ENCODE results near the gene SP5. TPM values are rescaled to one million over a fixed set of nuclear protein-coding genes. Genes with fewer than 3 reads are reported as not detected.

The SP5 gene
- total and polyA plus RNA-seq, 2 of the 4 experiments (the other 2 are of a cell fraction), result not detected

DNA sequence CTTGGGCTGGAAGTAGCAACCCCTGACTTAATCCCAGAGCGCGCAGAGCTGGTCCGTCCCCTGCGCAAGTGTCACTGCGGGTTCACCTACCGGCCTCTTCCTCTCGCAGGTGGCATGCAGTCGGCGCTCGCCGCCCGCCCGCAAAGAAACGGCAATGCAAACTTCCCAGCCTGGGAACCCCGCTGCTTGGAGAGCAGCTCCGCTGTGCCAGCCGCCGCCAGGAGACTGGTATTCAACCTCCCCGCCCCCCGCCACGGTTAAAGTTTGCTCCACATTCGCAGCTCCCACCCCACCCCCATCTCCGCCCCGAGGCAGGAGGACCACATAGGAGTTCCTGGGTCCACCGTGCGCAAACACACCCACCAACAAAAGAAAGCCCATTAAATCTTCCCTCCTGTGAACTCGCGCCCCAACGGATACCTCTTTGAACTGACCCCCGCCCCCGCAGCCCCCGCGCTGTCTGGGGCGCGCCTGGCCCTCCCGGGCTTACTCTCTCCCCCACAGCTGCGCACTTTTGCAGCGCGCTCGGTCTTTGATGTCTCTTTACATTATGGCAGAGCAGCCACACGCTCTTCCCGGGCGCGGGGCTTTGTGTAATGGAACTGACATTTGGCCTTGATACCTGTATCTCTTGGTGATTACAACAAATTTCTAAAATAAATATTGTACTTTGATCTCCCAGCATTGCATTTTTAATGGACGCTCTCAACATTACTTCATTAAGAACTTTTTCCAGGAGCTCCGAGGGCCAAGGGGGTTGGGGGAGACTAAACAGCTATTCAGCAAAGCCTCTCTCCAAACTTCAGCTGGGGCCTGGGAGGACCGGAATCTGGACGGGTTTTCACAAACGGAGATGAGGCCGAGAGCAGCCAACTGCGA, 3.1 kb upstream of the SP5 start:
- Histone ChIP-seq H4K20me1 (ENCODE audit: insufficient read depth, low read length) (no peaks in the 10 kb centered on the region), H3K23ac (ENCODE audit: low read depth, low read length) (no peak overlapping the region), H3K4ac (ENCODE audit: low read depth, low read length) (no peak overlapping the region), H3K4me1 (ENCODE audit: control insufficient read depth, insufficient read depth, low read length) (no peaks in the 10 kb centered on the region; the same call in 1 of the 2 replicates), H2BK20ac (ENCODE audit: low read depth, low read length) (no peak overlapping the region), H3K18ac (ENCODE audit: low read depth, low read length) (no peak overlapping the region), H2BK120ac (ENCODE audit: low read depth, low read length) (no peak overlapping the region), H2BK15ac (ENCODE audit: low read depth, low read length) (no peak overlapping the region), H3K27me3 (ENCODE audit: control insufficient read depth, insufficient read depth, low read length) (peaks cover 73% of the 10 kb centered on the region), H3K36me3 (ENCODE audit: control insufficient read depth, insufficient read depth, low read length) (no peaks in the 10 kb centered on the region), H4K91ac (ENCODE audit: insufficient read depth, low read depth, low read length) (no peak overlapping the region), H3K9me1 (ENCODE audit: insufficient read depth, low read length) (no peaks in the 10 kb centered on the region), H3K14ac (replicated peaks; ENCODE audit: low read depth, low read length) (no peak overlapping the region), H3K27ac (ENCODE audit: insufficient read depth, low read length) (no peak overlapping the region), H3K56ac (ENCODE audit: extremely low read depth, insufficient read depth, low read length) (no peak overlapping the region), H4K8ac (ENCODE audit: low read depth in 2 of 2, low read length in 2 of 2) (no peak overlapping the region), H3K9me3 (ENCODE audit: control insufficient read depth, insufficient read depth, low read length) (peaks cover 5% of the 10 kb centered on the region; the same call in 1 of the 2 replicates), H2AK9ac (replicated peaks; ENCODE audit: low read depth, low read length, poor library complexity) (no peak overlapping the region), H3K9ac (ENCODE audit: low read depth, low read length) (no peak overlapping the region), H2BK5ac (ENCODE audit: low read depth, low read length, poor library complexity, severe bottlenecking) (no peak overlapping the region), H3K79me1 (ENCODE audit: low read depth in 1 of 2, low read length in 2 of 2) (no peaks in the 10 kb centered on the region), H4K5ac (ENCODE audit: low read depth, low read length) (no peak overlapping the region), H3K4me3 (ENCODE audit: insufficient read depth, low read depth, low read length) (no peak overlapping the region), H2AK5ac (ENCODE audit: low read depth, low read length) (no peak overlapping the region), H2AFZ (replicated peaks; ENCODE audit: low read length, poor library complexity) (no peak overlapping the region), H3K4me2 (ENCODE audit: low read depth, low read length) (no peak overlapping the region)
- in situ Hi-C loops (cut with MboI; ENCODE audit: low sequenced_read_pairs) (no loop called here), dilution Hi-C loops (cut with HindIII; ENCODE audit: low sequenced_read_pairs, unreplicated experiment) (no loop called here), intact Hi-C loops (cut with micrococcal nuclease) (no loop called here)
- ChIA-PET CTCF (no interaction called here), POLR2A (ENCODE audit: unreplicated experiment) (no interaction called here)
- TF ChIP-seq SMC3 (IDR thresholded peaks at IDR 0.05; ENCODE audit: low read depth, low read length) (no peak), FOS (IDR thresholded peaks at IDR 0.05; ENCODE audit: low read depth, low read length) (no peak), NFE2L2 (IDR thresholded peaks at IDR 0.05; ENCODE audit: low read depth, low read length) (no peak), USF2 (IDR thresholded peaks at IDR 0.05; ENCODE audit: low read depth, low read length) (no peak)
- TF ChIP-seq, protein P1, sequence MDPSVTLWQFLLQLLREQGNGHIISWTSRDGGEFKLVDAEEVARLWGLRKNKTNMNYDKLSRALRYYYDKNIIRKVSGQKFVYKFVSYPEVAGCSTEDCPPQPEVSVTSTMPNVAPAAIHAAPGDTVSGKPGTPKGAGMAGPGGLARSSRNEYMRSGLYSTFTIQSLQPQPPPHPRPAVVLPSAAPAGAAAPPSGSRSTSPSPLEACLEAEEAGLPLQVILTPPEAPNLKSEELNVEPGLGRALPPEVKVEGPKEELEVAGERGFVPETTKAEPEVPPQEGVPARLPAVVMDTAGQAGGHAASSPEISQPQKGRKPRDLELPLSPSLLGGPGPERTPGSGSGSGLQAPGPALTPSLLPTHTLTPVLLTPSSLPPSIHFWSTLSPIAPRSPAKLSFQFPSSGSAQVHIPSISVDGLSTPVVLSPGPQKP (IDR thresholded peaks at IDR 0.05; ENCODE audit: borderline replicate concordance, low read depth, low read length), result no peak
- no TSS peak for BruUV-seq (replicated peaks)
- 1% methylated on average over 12 of the region's 51 CpGs; no CpG with 5 or more reads in 1 of the 2 experiments for WGBS, 2 experiments (ENCODE audit: extremely low coverage in 2 of 2, insufficient read length in 1 of 2)
- DNase-seq (no peak), ATAC-seq (ENCODE audit: low read depth) (no peak)
